GM19438 (cell line): ENCODE results near the gene CLIC5.

Experiments
- ATAC-seq: cut with Tn5 transposase; IDR thresholded peaks from one replicate; pipeline ENCODE4 v1.9.1; 2021; ENCODE audit warnings: low read depth; ENCODE audit not compliant: unreplicated experiment

CLIC5 gene

DNA sequence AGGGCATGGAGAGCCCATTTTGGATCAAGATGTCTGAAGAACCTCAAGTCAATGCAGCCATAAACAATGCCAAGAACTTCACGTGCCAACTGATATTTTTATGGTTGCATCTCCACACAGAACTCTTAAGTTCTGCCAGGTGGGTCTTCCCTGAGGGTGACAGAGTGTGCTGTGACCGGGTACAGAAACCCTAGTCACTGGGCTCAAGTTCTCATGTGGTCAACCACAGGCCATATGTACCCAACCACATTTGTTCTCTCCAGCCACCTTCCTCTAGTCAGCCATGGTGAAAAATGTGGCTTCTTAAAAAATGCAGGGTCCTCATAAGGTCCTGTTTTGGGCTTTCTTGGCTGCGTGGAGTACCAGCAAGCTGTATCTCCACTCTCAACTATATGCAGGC, 48.9 kb downstream of the CLIC5 start:
- ATAC-seq: no peak

DNA sequence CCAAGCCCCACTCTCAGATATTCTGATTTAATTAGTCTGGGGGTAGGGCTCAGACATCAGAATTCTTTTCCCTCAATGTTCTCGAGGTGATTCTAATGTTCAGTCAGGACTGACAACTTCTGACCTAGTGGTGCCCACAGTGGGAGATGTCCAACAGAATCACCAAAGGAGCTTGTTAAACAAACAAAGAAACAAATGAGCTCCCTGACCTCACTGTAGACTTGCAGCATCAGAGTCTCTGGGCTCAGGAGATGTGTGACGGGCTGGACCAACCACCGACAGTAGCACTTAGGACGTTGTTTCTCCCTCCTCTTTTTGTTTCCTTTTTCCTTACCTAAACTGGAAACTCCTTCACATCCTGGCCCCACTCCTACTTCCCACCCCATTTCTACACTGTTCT, 49.3 kb downstream of the CLIC5 start:
- ATAC-seq: no peak

DNA sequence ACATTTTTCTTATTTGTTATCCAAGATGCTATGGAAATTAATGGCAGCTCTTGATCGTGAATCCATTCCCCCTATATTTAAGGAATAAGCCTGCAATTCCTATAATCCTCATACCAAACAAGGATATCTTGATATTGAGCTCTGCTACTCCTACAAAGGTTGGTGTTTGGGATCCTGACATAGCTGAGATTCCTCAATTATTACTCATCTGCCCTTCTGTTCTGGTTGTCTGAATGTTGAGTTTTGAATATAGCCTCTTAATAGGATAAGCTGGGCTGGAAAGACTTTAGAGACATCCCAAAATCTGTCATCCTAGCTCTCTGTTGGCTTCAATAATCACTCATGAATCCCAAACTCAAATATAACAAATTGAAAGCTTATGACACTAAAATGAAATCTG, 49.9 kb downstream of the CLIC5 start:
- ATAC-seq: no peak

DNA sequence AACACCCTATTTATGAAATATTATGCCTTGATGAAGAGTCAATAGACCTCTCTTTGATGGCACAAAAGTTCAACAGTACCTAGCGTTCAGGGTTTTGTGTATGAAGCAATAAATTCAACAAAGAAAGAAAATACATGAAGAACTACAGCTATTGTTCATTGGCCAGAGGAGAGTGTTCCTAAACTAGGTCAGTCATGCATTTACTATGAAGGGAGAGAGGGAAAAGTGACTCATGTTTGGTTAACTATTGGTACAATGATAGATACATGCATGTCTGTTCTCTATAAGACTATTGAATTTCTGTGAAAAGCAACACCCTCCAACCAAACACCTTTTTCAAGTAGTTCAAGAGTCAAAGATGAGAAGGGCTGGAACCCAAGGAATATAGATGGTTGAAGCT, 50.7 kb downstream of the CLIC5 start:
- ATAC-seq: no peak

DNA sequence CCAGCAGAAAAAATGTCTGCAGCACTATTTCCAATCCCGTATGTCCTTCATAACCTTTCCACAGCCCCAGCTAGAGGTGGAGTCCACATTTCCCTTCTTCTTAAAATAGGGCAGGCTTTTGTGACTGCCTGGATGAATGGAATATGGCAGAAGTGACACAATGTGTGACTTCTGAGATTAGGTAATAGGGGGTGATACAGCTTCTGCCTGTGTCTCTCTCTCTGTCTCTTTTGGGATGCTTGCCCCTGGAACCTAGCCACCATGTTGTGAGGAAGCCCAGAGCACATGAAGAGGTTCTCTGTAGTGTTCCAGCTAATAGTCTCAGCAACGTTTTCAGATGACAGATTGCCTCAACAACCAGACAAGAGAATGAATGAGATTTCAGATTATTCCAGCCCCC, 51.4 kb downstream of the CLIC5 start:
- ATAC-seq: no peak

DNA sequence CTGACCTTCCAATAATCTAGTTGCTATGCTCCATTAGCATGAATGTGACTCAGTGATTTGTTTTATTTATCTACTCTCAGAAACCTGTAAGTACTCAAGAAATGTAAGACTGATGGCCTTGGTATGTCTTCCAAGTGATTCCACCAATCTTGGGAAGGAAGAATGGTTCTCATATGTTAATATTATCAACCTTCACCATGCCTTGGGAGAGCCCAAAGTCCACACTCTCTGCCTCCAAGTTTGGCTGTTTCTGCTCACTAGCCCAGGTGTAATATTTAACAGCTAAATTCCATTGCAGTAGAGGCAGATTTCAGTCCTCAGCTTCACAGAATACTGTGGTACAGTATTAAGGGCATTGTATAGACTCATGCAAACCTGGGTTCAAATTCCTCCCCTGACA, 51.8 kb downstream of the CLIC5 start:
- no peak for ATAC-seq

DNA sequence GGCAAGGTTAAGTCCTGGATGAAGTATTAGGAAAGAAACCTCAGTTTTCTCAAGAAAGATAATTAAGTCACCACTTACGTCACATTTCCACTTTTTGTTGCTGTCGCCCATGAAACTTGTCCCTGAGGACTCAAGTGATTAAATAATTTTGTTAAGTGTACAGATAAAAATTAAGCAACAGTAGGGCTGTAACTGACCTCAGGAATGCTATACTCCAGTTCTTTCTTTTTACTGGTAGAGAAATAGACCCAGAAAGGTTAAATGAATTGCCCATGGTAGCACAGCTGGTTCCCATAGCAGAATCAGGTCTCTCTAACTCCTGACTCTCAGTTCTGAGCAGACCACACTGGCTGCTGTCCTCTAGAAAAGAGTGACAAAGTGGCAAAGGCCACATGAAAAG, 54.5 kb downstream of the CLIC5 start:
- ATAC-seq: no peak

DNA sequence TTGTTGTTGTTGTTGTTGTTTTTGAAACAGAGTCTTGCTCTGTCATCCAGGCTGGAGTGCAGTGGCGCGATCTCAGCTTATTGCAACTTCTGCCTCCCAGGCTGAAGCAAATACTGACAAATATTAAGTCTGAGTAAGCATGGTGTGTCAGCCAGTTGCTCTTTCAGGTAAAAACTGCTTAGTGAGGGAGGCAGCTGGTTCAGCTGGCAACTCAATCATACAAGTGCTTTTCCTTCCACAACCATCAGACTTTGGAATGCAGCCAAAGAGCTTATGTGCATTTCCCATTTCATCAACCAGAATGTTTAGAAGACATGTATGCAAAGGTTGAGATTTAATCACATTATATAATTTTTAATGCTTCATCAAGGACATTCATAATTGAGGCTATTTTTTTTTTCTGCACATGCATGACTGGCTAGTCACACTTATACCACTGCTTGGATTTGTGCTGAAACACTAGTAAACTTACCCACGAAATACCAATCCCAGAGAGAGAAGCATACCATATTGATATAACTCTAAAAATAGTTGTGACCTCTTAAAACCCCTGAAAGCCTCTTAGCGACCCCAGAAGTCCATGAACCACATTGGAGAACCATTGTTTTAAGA, 56.0 kb downstream of the CLIC5 start:
- ATAC-seq: no peak

DNA sequence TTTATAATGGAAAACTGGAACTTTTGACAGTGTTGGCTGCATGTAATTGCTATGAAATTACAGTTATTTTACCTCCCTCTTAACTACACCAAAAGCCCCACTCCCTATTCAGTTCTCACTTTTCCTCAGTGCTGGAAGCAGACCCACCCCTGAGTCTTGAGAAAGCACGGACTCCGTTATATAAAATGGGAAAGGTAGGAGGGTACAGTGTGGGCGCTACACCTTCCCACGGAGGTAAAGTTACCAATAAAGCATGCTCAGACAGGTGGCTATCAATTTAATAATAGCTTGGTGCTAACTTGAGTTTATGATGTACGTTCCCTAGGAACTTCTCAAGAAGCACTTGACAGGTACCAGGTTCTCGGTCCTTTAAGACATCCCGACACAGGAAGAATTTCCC, 59.0 kb downstream of the CLIC5 start:
- ATAC-seq: no peak

DNA sequence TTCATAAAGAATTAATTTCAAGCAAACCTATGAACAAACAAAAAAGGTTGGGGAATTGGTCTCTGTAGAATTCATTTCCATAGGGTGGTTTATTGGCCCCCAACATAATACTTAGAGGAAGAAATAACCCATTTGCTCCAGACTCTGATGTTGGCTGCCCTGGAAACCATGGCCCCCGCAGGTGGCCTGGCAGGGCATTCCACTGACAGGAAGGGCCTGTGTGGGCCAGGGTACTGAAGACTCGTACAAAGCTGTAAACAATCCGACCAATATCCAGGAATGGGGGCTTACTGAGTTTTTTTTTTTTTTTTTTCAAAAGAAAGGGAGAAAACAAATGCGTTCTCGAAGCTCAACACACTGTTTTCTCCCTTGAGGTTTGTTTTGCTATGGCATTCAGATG, 59.5 kb downstream of the CLIC5 start:
- no peak for ATAC-seq

DNA sequence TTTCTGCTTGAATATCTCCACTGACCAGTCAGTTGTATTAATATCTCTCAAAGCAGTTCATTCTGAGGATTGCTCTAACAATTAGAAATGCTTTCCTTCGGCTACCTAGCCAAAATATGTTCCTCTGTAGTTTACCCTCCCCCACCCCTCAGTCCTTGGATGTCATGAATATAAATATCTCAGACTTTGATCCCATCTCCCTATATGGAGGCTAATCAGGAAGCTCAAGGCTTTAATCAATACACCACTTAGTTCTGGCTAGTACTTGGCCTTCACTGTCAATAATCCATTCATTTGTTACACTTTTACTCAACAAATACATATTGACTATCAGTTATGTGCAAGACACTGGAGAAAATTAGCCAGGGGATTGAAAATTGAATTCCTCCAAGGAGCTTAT, 60.1 kb downstream of the CLIC5 start:
- no peak for ATAC-seq

DNA sequence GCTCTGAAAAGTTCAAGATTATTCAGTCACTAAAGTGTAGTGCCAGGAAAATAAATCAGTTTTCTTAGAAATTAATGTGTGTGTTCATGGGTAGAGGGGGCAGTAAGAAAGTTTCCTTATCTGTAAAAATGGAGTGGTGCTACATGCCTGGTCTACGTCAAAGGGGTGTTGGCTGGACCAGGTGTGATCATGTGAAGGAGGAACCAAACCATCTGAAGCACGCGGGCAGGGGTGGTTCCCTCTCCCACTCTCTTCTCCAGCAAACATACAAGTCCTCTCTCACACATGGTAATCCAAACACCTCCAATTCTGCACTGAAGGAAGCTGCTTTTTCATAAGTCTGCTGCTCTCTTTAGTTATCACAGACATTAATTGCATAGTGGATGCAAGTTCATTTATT, 63.1 kb downstream of the CLIC5 start:
- ATAC-seq: no peak

DNA sequence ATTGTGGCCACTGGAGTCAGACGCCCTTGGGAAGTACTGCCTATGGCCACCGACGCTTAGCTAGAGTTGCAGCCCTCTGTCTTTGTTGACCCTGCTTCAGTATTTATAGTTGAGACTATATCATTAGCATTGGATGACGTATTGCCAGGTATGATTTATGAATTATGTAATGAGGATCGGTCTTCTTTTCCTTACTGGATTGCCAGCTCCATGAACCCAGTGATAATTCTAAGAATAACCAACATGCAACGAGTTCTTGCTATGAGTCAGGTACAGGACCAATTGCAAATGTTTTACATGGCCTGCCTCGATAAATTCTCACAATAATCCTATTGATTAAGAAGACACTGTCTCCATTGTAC, 63.5 kb downstream of the CLIC5 start:
- no peak for ATAC-seq

DNA sequence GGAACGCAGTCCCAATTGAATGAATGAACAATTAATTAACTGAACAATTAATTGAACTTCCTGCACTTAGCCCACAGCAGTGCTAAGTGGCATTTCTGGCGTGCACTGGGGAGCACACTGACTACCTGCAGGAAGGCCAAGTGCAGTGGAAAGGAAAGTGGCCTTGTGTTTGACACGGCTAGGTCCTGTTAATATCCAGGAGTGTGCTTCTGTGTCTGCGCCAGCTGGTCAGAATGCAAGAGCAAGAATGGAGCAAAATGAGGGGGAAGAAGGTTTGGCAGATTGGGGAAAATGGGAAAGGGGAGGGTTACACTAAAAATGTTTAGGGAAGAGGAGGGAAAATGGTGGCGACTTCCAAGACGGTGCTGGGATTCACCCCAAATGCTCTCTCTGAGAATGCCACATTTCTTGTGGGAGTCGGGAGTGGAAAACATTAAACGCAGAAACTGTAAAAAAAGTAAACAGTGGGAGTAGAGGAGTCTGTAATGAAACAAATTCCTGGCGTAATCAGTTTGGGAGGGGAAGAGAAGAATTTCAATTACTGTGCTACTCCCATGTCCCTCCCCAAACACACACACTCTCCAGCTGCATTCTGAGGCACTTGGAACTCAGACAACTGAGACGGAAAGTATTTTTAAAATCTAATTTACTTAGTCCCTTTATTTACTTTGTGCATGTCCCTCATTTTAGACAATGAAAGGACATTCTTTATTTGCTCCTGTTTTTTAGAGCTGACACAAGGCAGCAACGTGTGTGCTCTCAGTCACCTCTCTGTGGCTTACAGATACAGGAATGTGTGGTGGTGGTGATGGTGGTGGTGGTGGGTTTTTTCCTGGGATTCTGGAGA, 64.1 kb downstream of the CLIC5 start:
- ATAC-seq: no peak

DNA sequence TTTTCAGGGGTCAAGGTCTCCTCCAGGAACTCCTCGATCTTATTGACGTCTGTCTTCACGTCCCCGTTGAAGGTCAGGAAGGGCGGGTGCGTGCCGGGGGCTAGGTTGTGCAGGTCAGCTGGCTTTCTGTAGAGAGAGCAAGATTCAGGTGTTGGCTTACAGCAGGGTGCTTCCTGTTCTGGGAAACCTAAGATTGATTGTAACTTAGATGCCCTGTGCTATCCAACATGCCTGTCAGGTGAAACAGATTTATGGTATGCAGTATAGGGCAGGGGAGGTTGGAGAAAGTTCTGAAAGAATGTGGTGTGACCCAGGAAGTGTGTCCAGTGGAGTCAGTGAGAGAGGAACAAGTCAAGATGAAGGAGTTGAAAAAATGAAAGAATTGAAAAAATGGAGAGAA, 66.4 kb downstream of the CLIC5 start:
- ATAC-seq: no peak

DNA sequence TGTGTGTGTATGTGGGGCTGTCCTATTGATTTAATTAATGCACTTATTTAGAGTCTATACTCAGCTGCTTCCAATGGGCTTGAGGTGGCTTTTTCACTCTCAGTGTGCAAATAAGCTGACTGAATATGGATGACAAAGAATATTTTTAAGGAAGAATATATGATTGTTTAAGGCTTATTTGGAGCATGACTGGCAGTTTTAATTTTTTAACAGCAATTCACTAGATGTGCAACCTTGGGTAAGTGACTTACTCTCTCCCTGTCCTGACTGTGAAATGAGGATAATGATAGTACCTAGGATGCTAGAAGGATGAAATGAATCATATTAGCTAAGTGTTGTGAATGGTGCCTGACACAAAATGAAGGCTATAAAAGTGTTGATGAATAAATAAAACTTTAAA, 67.9 kb downstream of the CLIC5 start:
- no peak for ATAC-seq

DNA sequence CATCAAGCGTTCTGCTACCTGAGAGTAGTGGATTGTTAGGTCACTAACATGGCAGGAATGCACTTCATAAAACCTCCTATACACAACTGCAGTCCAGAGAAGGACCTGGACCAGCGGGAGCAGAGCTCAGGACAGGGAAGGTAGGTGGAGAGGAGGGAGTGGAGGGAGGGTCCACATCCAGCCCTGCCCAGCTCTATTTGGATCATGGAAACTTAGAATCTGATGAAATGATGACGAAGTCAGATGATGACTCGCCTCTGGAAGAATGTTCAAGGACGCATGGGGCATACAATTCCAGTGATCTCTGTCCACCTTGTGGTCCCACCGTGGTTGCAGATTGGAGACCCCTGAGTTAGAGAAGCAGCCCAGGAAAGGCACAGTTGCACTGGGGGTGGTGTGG, 68.8 kb downstream of the CLIC5 start:
- ATAC-seq: no peak

DNA sequence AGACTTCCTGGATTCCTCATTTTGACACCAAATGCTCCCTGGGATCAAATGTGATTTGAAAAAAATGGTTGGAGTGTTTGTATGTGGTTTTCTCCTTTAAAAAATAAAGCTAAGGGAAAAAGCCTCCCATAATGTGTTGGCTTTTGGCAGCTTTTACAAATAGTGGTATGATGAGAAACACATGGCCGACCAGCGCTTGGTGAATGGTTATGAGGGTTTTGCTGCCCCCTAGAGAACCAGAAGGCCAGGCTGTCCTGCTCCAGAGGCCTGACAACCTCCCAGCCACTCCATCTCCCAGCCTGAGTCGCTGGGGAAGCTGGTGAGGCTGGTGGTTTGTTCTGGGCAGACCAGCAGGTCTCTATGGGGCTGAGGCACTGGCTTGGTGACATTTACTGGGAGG, 69.3 kb downstream of the CLIC5 start:
- no peak for ATAC-seq

DNA sequence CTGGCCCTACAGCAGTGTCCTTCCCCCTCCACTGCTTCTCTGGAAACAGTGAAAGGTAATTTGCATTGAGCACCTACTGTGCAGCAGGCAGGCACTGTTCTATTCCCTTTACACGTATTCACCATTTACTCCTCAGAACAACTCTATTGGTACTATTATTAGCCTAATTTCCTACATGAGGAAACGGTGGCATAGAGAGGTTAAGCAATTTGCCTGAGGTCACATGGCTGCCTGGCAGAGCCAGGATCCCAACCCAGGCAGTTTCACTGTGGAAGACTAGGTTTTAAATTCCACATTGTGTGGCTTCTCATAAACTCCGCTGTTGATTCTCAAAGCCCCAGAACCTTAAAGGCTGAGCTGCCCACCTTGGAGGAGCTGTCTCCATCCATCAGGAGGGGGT, 72.7 kb downstream of the CLIC5 start:
- ATAC-seq: no peak

DNA sequence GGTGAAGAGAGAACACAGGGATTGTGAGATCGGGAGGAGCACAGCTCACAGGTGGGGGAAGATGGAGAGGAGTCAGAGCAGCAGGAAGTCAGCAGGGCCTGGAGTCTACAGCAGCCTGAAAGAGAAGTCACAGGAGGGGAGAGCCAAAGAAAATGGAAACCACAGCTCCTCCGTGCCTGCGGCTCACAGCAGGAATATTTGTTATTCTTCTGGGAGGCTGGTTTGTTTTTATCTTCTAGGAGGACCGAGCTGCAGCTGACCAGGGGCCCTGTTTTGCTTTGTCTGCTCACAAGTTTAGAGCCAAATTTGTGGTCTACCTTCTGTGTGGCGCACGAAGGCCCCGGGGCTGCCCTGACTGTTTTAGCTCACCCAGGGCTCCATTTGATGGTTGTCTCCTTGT, 81.8 kb downstream of the CLIC5 start:
- ATAC-seq: no peak

DNA sequence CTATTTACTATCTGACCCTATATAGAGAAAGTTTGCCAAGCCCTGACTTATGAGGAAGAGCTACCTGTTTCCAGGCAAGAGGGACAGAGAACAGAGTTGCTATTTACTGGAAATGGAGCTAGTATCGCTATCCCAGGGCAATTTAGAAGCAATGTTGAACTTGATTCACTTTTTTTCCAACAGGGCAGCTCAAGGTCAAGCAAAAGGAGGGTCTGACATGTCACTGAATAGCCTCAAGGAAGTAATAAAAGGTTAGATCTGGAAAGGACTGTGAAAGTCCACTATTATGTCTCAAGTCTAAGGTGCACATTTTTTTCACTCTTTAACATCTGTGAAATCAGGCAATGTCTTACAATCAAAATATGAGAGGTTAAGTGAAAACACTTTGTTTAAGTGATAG, 84.4 kb downstream of the CLIC5 start:
- no peak for ATAC-seq

DNA sequence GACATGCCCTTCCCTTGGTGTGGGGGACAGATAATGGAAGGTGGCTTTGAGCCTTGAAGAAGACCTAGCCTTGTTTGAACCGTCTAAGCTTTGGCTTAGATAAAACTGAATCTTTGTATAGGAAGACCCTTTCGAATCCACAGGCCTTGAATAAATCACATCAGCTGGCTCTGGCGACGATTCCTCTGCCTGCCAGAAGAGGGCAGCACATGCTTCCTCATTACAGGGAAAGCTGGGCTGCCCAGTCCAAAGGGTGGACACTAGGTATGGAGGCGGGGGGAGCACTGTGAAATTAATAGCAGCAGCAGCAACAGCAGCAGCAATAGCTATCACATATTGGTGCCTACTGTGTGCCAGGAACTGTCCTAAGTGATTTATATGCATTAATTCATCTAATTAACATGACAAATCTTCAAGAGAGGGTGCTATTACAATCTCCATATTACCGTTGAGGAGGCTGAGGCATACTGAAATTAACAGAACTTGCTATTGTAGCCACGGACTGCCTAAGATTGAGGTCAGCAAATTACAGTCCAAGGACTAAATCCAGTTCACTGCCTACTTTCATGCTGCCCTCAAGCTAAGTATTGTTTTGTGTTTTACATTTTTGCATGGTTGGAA, 85.1 kb downstream of the CLIC5 start:
- ATAC-seq: no peak
